ENCODE measurements around the gene RNF166. TPM values are rescaled to one million over a fixed set of nuclear protein-coding genes. Genes with fewer than 3 reads are reported as not detected.

RNF166 gene
- polyA plus RNA-seq, 4 donors = 17.0 to 25.4 (median 19.7) TPM

- no peak for DNase-seq (ENCODE audit: low read depth in 4 of 4, low spot score in 2 of 4)
Observed at GRCh38 chr16:88655733-88656281, 50.4 kb downstream of the RNF166 start.

GRCh38 chr16:88655053-88655732, 51.0 kb downstream of the RNF166 start:
- DNase-seq (ENCODE audit: low read depth in 4 of 4, low spot score in 2 of 4) = no peak

- no peak for DNase-seq (ENCODE audit: low read depth in 4 of 4, low spot score in 2 of 4)
Observed at GRCh38 chr16:88654363-88655052, 51.7 kb downstream of the RNF166 start.

GRCh38 chr16:88653596-88654362, 52.4 kb downstream of the RNF166 start:
- no peak for DNase-seq (ENCODE audit: low read depth in 4 of 4, low spot score in 2 of 4)

- DNase-seq (ENCODE audit: low read depth in 4 of 4, low spot score in 2 of 4) = no peak
Observed at GRCh38 chr16:88653101-88653500, 53.1 kb downstream of the RNF166 start.

GRCh38 chr16:88652762-88653063, 53.5 kb downstream of the RNF166 start:
- no peak for DNase-seq (ENCODE audit: low read depth in 4 of 4, low spot score in 2 of 4)

GRCh38 chr16:88651989-88652761, 54.0 kb downstream of the RNF166 start:
- DNase-seq (ENCODE audit: low read depth in 4 of 4, low spot score in 2 of 4) = no peak

- peak in 1 of 4 donors; percentile 72 for DNase-seq (ENCODE audit: low read depth in 4 of 4, low spot score in 2 of 4)
Observed at GRCh38 chr16:88651276-88651988, 54.8 kb downstream of the RNF166 start.

- DNase-seq (ENCODE audit: low read depth in 4 of 4, low spot score in 2 of 4) = no peak
Observed at GRCh38 chr16:88650749-88651275, 55.4 kb downstream of the RNF166 start, which contains the start of gene CYBA. CYBA (minus strand) TSS chr16:88651053; CDS start chr16:88651013, 40 bp downstream.

GRCh38 chr16:88649924-88650748, 56.1 kb downstream of the RNF166 start:
- no peak for DNase-seq (ENCODE audit: low read depth in 4 of 4, low spot score in 2 of 4)

- DNase-seq (ENCODE audit: low read depth in 4 of 4, low spot score in 2 of 4) = no peak
Observed at GRCh38 chr16:88649195-88649923, 56.8 kb downstream of the RNF166 start.

GRCh38 chr16:88647178-88648070, 58.8 kb downstream of the RNF166 start:
- DNase-seq (ENCODE audit: low read depth in 4 of 4, low spot score in 2 of 4) = no peak

Other genes with a start within 250 kb of the RNF166 start
- gene ZC3H18, start 136.0 kb downstream of the RNF166 start, polyA plus RNA-seq (ENCODE audit: insufficient read length in 4 of 4) = 10 to 100 TPM; 29.3 to 51.0 (median 44.5) TPM
- gene IL17C, start 67.8 kb downstream of the RNF166 start, polyA plus RNA-seq (ENCODE audit: insufficient read length in 4 of 4) = under 1 TPM in 2 of 4 donors, not detected in 2; 0.09 to 0.14 TPM
- gene CYBA, start 55.4 kb downstream of the RNF166 start, polyA plus RNA-seq (ENCODE audit: insufficient read length in 4 of 4) = 100 to 1,000 TPM in 3 of 4 donors, 10 to 100 TPM in 1; 89.6 to 180 (median 148) TPM
- gene MVD, start 43.3 kb downstream of the RNF166 start, polyA plus RNA-seq (ENCODE audit: insufficient read length in 4 of 4) = 10 to 100 TPM; 24.9 to 41.0 (median 37.7) TPM
- 1 to 10 TPM in 2 of 4 donors, under 1 TPM in 2; 0.32 to 1.3 (median 0.96) TPM for gene SNAI3, start 19.9 kb downstream of the RNF166 start, polyA plus RNA-seq (ENCODE audit: insufficient read length in 4 of 4)
- 10 to 100 TPM in 3 of 4 donors, 1 to 10 TPM in 1; 9.8 to 17.8 (median 14.4) TPM for gene CTU2, start 95 bp upstream of the RNF166 start, polyA plus RNA-seq (ENCODE audit: insufficient read length in 4 of 4)
- 10 to 100 TPM; 23.9 to 55.2 (median 44.8) TPM for gene PIEZO1, start 78.8 kb upstream of the RNF166 start, polyA plus RNA-seq (ENCODE audit: insufficient read length in 4 of 4)
- 10 to 100 TPM in 3 of 4 donors, 1 to 10 TPM in 1; 9.5 to 26.8 (median 18.8) TPM for gene CDT1, start 97.4 kb upstream of the RNF166 start, polyA plus RNA-seq (ENCODE audit: insufficient read length in 4 of 4)
- 100 to 1,000 TPM in 2 of 4 donors, 10 to 100 TPM in 2; 74.9 to 122 (median 104) TPM for gene APRT, start 105.5 kb upstream of the RNF166 start, polyA plus RNA-seq (ENCODE audit: insufficient read length in 4 of 4)
- 10 to 100 TPM; 18.5 to 28.2 (median 25.7) TPM for gene GALNS, start 150.5 kb upstream of the RNF166 start, polyA plus RNA-seq (ENCODE audit: insufficient read length in 4 of 4)
- 10 to 100 TPM; 76.5 to 85.0 (median 80.5) TPM for gene TRAPPC2L, start 150.7 kb upstream of the RNF166 start, polyA plus RNA-seq (ENCODE audit: insufficient read length in 4 of 4)
- gene PABPN1L, start 160.3 kb upstream of the RNF166 start, polyA plus RNA-seq (ENCODE audit: insufficient read length in 4 of 4) = under 1 TPM in 1 of 4 donors, not detected in 3; 0.11 TPM

All from left renal cortex interstitium (tissue), 4 donors.